Right ventricle myocardium inferior (tissue), 1 donor: ENCODE results near the gene SLC66A1. TPM values are rescaled to one million over a fixed set of nuclear protein-coding genes. Genes with fewer than 3 reads are reported as not detected.

Experiments used
- ATAC-seq: fragments of 200-7000 bp; cut with Tn5 transposase; one replicate; pipeline ENCODE4 v1.9.1; 2020; ENCODE audit warnings: mild to moderate bottlenecking, moderate library complexity
- DNase-seq: peaks from one replicate; pipeline ENCODE4 v3.0.0; 2021; ENCODE audit errors: missing footprints
- intact Hi-C: fragments of 100-400 bp; cut with DNase I; formaldehyde crosslinking; loops from one replicate; pipeline ENCODE4 v1.11.0; 2022
- total RNA-seq: library from RNA; stranded (reverse); fragmentation: NEBNext Ultra II Directional; extraction: Animal tissue kit (Norgen Biotek cat#: 25700); gene quantifications from one replicate; pipeline ENCODE4 v1.2.1, GENCODE V29; 2021
- donor health status: DM: no; HTN: yes; CAD: no; lungs with severe emphysema.

The SLC66A1 gene
- total RNA-seq, 1 donor from 2014 or later: 7.0 TPM

DNA sequence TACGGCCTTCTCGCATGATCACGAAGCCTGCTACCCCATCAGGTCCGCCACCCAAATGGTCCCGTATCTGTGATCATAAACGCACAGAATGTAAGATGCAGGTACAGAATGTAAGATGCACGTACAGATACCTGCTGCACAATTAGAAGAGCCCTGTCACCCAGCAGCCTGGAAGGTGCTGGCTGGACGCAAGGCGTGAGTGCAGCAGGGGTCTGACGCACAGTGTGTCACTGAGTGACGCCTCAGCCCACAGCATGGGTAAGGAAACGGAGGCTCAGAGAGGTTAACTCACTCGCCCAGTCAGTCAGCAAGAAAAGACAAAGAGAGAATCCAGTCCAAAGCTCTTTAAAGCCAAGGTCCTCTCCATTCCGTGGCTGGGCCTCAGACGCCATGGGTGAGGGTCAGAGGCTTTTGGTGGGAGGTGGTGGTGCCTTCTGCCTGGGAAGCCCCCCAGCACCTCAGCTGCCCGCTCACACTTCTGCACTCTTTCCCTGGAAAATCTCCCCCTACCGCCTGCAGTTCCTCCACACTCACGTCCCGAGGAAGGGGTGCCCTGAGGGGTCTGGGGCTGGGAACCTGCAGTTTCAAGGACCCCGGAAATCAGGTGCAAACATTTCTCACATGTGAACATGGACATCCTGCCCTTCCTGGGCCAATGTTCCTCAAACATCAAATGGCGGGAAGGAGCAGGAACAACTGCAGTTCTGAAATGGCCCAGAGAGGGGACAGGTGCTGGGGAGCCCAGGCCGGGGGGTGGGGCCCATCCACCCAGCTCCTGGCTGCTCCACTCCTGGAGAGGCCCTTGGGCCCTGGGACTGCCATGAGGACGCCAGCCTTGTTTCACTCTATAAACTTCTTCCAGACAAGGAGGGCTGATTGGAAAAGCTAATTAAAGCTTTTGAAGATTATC is 59.4 kb downstream of the SLC66A1 start:
- intact Hi-C loops: no loop called here
- DNase-seq: no peak
- ATAC-seq: no peak

DNA sequence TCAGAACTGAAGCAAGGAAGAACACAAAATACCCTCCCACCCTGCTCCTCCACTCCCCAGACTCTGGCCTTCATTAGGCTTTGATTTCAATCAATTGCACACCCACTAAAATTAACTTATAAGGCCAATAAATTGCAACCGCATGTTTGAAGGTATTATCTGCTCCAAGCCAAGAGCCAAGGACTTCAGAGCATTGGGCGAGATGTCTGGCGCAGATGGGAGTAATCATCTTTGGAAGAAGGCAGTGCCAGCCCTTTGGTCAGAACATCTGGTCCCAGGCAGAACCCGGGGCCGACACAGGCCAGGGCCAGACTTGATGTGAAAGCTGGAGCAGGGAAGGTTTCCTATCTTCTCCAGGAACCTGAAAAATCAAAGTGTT is 60.0 kb downstream of the SLC66A1 start:
- ATAC-seq (no peak), DNase-seq (no peak)
- intact Hi-C loops: no loop called here

DNA sequence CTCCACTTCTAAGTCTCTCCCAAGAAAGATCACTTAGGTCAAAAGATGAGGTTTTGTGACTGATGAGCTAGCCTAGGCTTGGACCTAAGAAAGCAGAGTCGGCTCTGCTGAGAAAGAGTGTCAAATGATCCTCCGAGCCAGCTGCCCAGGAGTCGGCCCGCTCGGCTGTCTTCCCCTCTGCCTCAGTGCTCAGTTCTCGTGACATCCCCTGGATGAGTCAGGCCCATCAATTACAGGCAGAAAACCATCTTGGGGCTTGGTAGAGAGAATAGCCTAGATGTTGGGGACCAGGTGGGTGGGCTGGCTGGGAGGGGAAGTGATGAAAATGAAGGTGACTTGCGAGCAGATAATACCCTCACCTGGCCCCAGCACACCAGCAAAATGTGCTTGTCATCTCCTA is 60.5 kb downstream of the SLC66A1 start:
- intact Hi-C loops: no loop called here
- ATAC-seq: no peak
- no peak for DNase-seq

DNA sequence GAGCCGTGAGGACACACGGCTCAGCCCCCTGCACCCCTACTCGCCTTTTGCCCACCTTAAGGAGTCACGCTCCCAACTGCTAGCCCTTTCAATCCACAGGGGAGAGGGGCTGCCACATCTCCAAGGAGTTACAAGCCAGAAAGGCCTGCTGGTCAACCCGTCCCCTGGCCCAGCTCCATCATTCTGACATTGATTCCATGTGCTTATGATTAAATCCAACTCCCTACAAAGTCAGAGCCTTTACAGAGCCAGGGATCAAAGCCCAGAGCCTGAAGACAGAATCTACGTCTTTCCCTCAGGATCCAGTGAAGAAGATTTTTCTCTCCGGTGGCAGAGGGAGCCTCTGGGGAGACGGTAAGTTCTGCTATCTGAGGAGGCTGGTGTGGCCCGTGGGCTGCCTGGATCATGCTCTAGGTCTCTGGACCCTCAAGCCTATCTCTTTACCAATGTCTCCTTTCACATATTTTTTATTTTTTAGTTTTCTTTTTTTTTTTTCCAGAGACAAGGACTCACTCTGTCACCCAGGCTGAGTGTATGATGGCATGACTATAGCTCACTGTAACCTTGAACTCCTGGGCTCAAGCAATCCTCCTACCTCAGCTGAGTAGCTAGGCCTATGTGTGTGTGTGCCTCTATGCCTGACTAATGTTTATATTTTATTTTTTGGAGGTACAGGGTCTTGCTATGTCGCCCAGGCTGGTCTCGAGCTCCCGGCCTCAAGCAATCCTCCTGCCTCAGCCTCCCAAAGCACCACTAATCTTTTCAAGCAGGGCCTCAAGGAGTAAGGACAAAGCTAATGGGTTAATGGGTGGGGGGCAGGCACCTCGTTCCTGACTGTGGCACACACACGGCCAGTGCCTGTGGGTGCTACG is 61.3 kb downstream of the SLC66A1 start:
- intact Hi-C loops: no loop called here
- ATAC-seq: no peak
- DNase-seq: no peak

DNA sequence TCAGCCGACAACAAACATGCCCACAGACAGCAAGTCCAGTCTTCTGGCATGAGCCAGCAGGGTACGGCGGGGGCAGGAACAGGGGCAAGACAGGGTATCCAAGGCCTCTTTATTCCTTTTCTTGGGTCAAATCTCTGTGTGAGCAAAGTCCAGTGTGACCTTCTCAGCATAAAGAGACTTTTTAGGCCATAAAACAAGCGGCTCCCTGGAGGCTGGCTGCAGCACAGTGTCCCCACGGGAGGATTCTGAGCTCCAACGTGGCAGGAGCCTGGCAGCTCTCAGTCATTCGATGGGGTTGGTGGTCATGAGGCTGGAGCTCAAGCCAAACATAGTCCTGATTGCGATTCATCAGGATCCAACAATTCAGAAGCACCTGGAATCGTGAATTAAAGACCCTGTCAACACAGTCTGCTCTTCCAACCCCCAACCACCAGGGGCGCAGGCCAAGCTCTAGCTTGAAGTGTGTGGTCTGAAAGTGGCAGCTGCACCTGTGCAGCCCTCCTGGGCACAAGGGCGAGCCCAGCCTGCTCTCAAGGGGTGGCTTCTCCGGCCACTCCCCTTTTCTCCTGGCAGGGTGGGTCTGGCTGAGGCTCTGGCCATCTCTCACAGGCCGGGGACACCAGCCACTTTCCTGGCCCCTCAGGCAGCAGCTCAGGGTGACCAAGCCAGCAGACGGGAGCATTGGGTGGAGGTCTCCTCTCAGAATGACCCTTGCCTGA is 62.1 kb downstream of the SLC66A1 start:
- ATAC-seq: no peak

DNA sequence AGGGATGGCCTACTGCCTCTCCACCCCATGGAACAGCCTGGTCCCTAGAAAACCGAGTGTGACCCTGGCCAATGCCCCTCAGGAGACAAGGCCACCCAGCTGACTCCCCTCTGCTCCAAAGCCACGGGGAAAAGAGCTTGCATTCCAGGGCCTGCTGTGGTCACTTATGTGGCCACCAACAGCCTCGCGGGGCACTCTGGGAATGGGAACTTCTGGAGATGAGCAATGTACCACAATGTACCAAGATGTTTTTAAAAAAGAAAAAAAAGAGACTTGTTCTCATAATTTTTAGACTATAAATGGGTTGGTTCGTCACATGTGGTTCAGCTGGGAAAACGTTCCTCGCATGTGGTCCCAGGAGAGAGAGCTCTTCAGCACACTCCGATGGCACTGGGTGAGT is 62.8 kb downstream of the SLC66A1 start:
- ATAC-seq (no peak), DNase-seq (no peak)
- intact Hi-C loops: no loop called here

More for the DNA sequence above, 62.1 kb downstream of the SLC66A1 start:
- no peak for DNase-seq
- intact Hi-C loops: no loop called here

DNA sequence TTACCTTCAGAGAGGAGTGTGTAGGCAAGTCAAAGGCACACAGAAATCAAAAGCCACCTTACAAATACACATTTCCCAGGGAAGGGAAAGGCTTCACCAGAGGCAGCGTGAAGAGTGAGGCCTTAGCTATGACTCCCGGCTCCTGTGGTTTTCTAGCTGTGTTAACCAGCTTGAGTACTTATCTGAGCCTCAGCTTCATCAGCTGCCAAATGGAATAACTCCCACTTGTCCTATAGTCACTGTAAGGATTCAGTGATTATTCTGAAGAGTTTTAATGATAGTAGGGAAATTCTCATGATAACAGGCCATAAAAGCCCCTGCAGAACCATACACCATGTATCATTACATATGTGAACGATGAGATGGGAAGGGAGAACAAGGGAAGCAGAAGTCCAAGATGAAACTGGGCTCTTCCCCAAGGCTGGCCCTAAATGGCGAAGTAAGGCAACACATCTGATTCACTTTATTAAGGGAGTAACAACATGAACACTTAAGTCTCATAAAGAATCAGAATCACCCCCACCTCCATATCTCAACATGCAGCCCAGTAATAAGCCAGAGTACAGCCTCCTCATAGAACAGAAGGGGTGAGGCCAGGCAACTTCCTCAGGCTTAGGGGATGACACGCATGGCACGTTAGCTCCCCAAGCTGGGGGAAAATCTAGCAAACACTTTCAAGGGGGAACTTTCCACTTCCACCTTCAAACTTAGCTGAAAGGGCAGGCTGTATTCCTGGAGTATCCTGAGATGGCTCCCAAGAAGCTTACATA is 63.7 kb downstream of the SLC66A1 start:
- intact Hi-C loops: no loop called here
- DNase-seq (no peak), ATAC-seq (no peak)

DNA sequence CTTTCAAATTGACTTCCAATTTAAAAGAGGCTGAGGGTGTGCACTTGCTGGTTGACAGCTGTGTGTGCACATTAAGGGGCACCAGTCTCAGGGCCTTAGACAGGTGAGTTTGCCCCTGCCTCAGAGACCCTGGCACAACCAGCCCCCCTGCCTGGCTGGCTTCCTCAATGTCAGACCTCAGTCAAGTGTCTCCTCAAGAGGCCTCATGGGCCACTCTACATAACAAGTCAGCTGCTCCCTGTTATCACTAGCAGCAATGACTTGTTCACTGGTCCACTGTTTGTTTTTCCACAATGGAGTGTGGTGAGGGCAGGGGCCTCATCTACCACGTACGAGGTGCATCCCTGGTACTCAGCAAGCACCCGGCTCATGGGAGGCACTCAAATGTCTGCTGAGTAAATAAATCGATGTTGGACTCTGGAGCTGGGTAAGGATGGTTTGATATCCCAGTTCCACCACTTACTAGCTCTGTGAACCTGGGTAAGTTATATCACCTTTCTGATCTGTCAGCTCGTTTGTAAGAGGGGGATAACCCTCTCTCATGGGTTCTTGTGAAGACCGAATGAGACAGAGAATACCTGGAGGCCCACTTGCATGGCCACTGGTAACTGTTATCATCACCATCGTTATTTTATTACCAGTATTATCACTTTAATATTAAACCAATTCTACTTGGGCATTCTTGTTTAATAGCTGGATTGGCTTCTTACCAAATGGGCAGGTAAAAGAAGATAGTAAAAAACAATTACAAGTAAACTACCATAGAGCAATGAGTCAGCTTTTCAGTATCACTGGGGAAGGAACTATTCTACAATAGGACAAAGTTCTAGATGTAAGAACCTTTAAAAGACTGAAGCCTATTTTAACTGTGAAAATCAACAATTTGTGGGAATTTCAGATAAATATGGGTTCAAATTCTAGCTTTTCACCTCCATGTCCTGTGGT is 64.6 kb downstream of the SLC66A1 start:
- no peak for DNase-seq
- peak; percentile 47 for ATAC-seq

DNA sequence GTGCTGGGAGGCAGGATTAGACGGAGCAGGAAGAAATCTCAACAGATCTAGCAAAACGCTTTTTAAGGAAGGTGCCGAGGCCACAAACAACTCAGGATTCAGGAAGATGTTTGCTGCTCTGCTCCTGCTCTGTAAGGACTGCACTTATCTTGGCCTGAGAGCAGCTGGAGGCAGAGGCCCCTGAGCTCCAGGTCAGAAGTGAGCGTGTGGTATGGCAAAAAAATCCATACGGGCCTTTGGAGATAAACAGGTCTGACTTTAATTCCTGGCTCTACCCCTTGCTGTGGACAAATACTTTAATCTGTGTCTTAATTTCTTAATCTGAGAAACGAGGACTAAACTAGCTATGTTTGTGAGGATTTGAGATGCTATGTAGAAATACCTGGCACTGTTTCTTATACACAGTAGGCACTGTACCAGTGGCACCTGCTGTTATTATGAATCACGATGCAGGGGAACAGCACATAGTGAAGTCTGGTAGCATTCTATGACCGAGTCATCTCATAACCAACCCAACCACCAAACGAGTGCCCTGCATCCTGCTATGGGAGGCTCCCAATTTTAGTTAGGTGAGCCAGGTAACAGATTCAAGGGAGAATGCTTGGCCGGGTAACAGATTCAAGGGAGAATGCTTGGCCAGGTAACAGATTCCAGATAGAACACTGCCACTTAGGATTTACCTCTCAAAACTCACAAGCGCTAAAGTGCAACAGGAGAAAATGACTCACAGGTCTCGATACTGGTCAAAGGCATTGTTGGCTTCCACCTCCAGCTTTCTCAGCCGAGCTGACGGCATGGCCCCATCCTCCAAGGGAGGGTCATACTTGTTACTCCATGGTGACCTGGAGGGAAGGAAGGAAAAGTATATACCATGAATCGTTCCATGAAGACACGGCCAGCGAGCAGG is 65.9 kb downstream of the SLC66A1 start:
- DNase-seq (no peak), ATAC-seq (no peak)

More for the DNA sequence above, 64.6 kb downstream of the SLC66A1 start:
- intact Hi-C loops: no loop called here

More for the DNA sequence above, 65.9 kb downstream of the SLC66A1 start:
- intact Hi-C loops: no loop called here

Other genes starting within 250 kb of the SLC66A1 start
- 53.9 TPM for gene UBR4, start 102.1 kb upstream of the SLC66A1 start, total RNA-seq
- gene EMC1, start 60.8 kb upstream of the SLC66A1 start, total RNA-seq: 30.5 TPM
- 12.1 TPM for gene MRTO4, start 60.5 kb upstream of the SLC66A1 start, total RNA-seq
- not detected for gene AKR7A3, start 23.6 kb upstream of the SLC66A1 start, total RNA-seq
- 45.2 TPM for gene AKR7A2, start 182 bp upstream of the SLC66A1 start, total RNA-seq
- 267 TPM for gene CAPZB, start 173.2 kb downstream of the SLC66A1 start, total RNA-seq